SK-N-SH (cell line): ENCODE results near the gene AFF3.

Experiments
- FOXJ3 ChIP-seq: sonication (generic); formaldehyde crosslinking; IDR thresholded peaks from 2 replicates; pipeline ENCODE4 v1.5.1; 2020; ENCODE audit warnings: mild to moderate bottlenecking, missing genetic modification reagents
- FOXM1 ChIP-seq: IDR thresholded peaks from 2 replicates; pipeline ENCODE4 v1.4.0; 2012; ENCODE audit warnings: low read depth, mild to moderate bottlenecking
- GABPA ChIP-seq: IDR thresholded peaks from 2 replicates; pipeline ENCODE4 v1.4.0; 2012; ENCODE audit warnings: low read depth, mild to moderate bottlenecking
- GATA2 ChIP-seq: sonication (generic); formaldehyde crosslinking; IDR thresholded peaks from 2 replicates; pipeline ENCODE4 v1.5.0; 2020; ENCODE audit warnings: mild to moderate bottlenecking, missing genetic modification reagents
- POLR2AphosphoS5 ChIP-seq: IDR thresholded peaks from 2 replicates; pipeline ENCODE4 v1.6.1; 2012; ENCODE audit warnings: low read depth, low read length
- RAD21 ChIP-seq: IDR thresholded peaks from 2 replicates; pipeline ENCODE4 v1.6.1; 2012; ENCODE audit warnings: mild to moderate bottlenecking, low read length
- TF ChIP-seq, protein P1 (sequence below): fragments of 200-600 bp; sonication (generic); IDR thresholded peaks from 2 replicates; pipeline ENCODE4 v1.6.1; 2017; ENCODE audit warnings: antibody characterized with exemption, mild to moderate bottlenecking, moderate library complexity

- TF ChIP-seq FOXM1 (no peak), FOXJ3 (CRISPR knock-in tag) (no peak), GATA2 (no peak), RAD21 (no peak), GABPA (no peak), POLR2AphosphoS5 (no peak)
- TF ChIP-seq, protein P1, sequence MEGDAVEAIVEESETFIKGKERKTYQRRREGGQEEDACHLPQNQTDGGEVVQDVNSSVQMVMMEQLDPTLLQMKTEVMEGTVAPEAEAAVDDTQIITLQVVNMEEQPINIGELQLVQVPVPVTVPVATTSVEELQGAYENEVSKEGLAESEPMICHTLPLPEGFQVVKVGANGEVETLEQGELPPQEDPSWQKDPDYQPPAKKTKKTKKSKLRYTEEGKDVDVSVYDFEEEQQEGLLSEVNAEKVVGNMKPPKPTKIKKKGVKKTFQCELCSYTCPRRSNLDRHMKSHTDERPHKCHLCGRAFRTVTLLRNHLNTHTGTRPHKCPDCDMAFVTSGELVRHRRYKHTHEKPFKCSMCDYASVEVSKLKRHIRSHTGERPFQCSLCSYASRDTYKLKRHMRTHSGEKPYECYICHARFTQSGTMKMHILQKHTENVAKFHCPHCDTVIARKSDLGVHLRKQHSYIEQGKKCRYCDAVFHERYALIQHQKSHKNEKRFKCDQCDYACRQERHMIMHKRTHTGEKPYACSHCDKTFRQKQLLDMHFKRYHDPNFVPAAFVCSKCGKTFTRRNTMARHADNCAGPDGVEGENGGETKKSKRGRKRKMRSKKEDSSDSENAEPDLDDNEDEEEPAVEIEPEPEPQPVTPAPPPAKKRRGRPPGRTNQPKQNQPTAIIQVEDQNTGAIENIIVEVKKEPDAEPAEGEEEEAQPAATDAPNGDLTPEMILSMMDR: no peak
These were observed 291.3 kb downstream of the AFF3 start for GRCh38 chr2:99851089-99851488.
